ENCODE measurements around the gene VPS51.
"Not testable (repeated sequence)": the region's sequence is repeated elsewhere in the genome, so short reads cannot be mapped to it uniquely, and the experiment has no call there.

VPS51 gene

DNA sequence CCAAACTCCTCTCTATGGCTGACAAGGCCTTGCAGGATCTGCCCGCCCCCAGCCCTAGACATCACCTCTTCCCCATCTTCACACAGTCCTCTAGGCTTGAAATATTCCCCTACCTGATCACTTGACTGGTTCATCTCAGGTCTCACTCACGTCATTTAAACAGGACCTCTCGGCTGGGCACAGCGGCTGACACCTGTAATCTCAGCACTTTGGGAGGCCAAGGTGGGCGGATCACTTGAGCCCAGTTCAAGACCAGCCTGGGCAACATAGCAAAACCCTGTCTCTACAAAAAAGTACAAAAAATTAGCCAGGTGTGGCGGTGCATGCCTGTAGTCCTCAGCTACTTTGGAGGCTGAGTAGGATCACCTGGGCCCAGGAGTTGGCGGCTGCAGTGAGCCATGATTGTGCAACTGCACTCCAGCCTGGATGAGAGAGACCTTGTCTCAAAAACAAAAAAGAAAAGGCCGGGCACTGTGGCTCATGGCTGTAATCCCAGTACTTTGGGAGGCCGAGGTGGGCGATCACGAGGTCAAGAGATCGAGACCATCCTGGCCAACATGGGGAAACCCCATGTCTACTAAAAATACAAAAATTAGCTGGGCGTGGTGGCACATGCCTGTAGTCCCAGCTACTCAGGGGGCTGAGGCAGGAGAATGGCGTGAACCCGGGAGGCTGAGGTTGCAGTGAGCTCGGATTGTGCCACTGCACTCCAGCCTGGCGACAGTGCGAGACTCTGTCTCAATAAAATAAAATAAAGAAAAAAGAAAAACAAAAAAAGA, 23.1 kb downstream of the VPS51 start:
- not testable (repeated sequence) for DNase-seq

DNA sequence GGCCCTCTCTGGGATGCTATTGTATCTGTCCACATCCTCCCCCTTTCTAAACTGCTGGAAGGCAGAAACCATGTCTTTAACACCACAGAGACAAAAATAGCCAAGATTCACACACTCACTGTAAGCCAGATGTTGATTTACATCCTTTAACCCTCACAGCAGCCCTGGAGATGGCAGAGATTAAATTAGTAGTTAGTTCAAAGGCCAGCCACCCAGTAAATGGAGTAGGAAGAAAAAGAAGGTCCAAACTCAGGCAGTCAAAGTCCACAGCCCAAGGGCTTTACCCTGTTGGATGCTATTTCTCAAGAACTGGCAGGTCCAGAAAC, 23.6 kb downstream of the VPS51 start:
- DNase-seq = no peak

DNA sequence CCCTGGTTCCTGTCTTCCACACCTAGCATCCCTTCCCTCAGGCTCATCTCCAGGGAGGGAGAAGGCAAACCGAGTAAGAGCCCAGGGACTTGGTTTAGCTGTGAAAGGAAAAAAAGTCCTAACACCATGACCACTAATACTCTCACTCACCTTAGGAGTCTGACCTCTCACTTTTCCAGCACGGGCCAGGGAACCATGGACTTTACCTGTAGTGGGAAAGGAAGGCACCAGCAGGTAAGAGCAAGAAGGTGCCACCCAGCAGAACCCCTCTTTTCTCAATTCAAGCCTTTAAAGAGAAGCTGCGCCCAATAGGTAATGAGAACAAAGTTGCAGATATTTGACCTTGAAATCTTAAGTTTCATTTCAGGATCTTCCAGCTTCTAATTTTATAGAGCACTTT, 24.8 kb downstream of the VPS51 start:
- DNase-seq = no peak

DNA sequence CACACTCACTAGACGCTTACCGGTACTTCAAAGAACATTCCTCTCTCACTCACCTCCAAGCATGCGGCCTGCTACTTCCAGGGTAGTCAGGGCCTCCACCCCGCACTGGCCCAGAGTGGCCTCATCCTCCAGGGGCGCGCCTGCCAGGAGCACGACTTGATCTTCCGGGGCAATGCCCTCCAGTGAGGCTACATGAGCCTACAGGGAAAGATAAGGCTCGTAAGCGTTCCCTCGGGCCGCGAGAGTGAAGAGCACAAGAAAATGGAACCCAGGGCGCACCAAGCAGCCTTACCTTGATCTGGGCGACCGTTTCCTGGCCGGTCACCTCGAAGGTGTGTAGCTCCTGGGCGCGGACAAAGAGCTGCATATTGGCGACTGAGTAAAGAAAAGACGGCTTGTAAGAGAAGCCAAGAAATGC, 25.4 kb downstream of the VPS51 start:
- DNase-seq = no peak

DNA sequence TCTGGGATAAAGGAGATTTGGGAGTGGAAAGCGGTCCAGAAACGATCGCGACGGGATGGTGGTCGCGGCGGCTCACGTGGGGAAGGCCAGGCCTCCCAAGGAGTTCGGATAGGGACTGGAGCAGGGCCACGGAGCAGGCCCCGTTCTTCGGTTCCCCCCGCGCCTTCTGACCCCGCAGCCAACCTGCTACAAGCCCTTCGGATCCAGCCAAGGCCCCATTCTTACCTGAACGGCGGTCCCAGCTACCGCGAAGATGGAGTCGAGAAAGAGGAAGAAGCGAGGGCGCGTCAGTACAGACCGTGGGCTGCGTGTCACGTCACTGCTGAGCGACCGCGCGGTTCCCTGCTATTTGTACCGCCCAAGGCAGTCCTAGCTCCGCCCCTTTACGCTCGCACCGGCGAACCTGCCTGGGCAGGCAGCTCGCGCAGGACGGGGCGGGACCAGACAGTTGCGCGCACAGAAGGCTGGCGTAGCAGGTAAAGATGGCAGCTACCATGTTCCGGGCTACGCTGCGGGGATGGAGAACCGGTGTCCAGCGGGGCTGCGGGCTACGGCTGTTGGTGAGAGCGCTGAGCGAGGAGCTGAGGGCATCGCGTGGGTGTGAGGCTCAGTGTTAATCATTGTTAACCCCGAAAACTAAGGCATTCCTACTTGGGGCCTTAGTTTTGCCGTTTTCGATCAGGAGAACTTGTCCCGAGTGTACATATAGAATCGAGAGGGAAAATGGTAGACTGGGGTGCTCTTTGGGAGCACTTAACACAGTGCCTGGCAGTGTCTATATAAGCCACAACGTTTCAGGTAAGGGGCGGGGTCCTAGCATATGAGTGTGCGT, 26.1 kb downstream of the VPS51 start, which contains the start of the genes FAU and MRPL49:
TSS of gene FAU (minus strand) at position 270 of the 832 bp plus-strand sequence. CDS start 321 bp downstream, outside the sequence.
TSS of gene MRPL49 (plus strand) at position 457 of the 832 bp plus-strand sequence. CDS start at position 483, 26 bp downstream.
- peak; percentile 88 for DNase-seq

DNA sequence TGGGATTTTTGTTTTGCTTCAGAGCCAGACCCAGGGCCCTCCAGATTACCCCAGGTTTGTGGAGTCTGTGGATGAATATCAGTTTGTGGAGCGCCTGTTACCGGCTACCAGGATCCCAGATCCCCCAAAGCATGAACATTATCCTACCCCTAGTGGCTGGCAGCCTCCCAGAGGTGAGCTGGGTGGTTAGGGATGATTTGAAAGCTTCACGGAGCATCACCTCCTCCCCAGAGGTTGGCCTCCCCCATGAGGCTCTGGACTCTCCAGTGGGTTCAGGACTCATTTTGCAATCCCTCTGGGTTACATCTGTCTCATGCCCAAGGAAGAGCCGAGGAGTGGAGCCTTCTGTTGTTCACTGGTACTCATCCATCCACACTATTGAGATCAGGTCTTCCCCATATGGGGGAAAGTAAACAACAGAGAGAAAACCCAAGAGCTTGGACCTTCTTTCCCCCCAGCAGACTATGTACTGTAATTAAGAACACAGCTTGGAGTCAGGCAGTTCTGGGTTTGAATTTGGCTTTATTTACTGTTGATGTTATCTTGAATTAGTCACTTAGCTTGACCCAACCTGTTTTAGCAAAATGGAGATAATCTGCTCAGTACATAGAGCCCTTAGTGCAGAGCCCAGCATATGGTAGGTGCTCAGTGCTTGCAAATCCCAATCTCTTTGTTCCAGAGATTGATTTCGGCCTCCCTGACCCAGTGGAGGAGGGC, 28.6 kb downstream of the VPS51 start:
- no peak for DNase-seq

DNA sequence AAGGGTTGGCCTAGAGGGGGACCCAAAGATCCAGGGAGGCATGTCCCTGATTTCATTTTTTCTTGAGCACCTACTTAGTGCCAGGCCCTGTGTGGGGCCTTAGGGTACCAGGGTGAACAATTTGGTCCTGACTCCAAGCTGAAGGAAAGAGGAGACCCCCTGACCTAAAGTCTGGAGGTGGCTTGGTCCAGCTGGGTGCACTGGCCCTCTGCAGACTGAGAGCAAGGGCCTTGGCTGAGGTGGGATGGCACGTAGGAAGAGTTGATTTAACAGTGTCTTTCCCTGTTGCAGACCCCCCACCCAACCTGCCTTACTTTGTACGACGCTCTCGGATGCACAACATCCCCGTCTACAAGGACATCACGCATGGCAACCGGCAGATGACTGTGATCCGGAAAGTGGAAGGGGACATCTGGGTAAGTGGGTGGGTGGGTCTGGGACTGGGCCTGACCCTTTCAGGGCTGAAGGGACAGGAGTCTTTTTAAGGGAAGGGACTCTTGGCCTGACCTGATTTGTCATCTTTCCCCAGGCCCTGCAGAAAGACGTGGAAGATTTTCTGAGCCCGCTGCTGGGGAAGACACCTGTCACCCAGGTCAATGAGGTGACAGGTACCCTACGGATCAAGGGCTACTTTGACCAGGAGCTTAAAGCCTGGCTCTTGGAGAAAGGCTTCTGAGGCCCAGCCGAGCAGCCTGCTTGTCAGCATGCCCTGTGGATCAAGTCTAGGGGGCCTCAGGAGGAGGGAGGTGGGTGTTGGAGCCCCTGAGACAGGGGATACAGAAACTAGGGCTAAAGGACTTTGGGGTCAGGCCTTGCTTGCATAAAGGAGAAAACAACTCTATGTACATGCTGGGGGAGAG, 29.4 kb downstream of the VPS51 start:
- no peak for DNase-seq

DNA sequence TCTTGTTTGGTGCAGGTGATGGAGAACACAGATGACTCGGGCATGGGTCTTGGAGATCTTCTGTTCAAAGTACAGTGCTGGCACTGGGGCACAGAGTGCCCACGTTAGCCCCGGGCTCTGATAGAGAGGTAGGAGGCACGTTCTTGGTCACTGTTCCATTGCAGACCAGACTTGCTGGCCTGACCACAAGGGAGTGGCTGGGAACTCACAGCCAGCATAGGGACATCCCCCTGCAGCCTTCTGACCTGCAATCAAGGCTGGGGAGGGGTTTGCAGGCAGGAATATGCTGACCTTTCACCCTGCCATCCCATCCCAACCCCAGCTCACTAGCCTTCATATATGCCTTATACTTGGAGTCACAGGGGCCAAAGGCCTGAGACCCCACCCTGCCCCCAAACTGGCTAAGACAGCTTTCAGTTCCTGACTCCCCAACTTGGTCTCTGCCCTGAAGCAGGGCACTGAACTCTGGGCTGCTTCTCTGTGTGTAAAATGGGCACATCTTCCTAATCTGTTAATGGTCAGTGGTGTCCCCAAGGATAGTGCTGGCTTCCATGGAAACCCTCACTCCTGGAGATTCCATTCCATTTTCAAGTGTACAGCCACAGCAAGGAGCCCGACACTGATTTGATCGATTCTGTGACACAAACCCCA, 30.7 kb downstream of the VPS51 start:
- no peak for DNase-seq

DNA sequence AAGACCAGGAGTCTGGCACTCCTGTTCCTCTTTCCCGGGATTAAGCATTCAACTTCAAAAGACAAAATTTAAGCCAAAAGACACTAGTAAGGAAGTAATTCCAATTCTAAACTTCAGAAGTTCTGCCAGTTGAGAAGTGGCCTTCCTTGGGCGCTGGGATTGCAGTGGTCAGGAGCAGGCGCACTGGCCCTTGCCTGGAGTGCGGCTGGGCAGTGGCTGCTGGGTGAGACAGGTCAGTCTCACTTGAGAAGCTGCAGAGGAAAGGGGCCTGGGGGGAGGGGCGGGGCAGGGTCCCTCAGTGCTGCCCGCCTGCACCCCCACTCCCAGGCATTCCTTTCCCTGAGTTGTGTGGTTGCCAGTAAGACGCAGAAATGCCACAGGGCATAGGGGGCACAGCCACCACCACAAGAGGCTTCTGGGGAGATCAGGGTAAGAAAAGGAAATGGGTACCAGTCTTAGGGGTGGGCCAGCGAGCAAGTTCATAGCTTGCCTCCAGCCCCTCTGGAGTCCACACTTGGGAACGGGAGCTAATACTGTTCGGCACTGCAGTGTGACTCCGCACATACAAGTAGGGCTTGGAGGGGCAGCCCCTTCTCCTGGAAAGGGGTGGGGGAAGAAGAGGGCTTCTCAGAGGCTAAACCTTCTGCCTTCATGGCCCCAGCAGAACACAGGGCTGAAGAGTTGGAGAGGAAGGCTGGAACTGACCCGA, 31.6 kb downstream of the VPS51 start:
- DNase-seq = no peak

DNA sequence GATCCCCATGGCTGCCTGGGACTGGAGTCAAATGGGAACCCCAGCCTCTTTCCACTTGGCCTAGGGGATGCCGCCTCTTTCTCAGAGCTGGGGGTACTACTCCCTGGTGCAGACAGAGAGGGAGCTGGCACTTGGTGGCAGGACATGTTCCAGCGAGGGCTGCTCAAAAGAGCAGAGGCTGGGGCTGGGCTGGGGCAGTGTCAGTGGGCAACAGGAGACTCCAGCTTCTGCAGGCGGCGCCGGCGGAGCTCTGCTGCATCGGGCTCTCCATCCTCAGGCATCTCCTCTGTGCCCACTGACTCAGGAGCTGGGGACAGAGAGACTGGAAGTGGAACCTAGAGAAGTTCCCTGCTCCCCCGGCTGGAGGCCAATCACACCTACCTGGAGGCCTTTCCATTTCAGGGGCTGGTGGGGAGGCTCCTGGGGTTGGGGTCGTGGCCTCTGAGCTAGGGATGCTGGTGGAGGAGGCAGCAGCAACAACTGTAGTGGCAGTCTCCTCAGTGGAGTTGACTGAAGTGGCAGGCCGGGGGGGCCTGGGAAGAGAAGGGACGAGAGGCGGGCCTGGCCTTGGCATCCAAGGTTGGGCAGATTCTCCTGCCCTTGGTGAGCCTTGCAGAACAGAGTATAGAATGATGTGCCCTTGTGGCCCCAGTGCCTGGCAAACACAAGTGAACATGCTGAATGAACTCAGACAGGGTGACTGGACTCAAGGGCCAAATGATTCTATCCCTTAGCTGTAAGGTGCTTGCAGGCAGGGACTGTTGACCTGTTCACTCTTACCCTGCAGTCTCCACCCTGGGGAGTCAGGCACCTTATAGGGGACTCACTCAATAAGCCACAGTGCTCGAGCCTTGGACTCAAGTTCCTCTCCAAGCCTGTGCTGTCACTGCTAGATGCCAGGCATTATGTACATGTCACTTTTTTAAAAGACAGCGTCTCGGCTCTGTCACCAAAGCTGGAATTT, 32.5 kb downstream of the VPS51 start:
- no peak for DNase-seq

DNA sequence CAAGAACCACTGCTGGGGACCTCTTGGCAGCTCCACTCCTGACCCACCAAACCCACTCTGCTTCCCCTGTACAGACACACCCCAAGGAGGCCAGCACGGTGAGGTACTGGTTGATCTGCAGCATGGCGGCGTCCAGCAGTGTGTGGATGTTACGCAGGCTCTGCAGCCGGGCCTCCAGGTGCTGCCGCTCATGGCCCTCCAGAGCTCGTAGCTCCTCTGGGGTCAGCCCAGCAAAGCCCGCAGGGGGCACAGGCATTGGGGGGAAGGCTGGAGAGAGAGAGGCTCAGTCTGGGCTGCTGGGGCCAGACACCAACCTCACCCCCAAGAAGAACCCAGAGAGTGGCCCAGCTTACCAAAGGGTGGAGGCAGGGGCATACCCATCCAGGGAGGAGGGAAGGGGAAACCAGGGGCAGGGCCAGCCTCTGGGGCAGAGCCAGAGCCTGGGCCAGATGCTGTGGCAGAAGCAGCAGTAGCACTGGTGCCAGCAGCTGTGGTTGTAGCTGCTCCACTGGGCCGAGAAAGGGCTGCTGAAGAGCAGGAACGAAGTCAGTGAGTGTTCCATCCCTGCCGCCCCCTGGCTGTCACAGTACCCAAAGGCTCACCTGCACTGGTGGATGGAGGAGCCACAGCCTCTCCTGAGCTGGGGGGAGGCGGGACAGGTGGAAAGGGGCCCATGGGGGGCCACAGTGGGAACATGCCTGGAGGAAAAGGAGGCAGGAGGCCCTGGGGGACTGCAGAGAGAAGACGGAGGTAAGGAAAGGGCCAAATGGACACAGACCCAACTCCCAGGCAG, 33.8 kb downstream of the VPS51 start:
- no peak for DNase-seq

DNA sequence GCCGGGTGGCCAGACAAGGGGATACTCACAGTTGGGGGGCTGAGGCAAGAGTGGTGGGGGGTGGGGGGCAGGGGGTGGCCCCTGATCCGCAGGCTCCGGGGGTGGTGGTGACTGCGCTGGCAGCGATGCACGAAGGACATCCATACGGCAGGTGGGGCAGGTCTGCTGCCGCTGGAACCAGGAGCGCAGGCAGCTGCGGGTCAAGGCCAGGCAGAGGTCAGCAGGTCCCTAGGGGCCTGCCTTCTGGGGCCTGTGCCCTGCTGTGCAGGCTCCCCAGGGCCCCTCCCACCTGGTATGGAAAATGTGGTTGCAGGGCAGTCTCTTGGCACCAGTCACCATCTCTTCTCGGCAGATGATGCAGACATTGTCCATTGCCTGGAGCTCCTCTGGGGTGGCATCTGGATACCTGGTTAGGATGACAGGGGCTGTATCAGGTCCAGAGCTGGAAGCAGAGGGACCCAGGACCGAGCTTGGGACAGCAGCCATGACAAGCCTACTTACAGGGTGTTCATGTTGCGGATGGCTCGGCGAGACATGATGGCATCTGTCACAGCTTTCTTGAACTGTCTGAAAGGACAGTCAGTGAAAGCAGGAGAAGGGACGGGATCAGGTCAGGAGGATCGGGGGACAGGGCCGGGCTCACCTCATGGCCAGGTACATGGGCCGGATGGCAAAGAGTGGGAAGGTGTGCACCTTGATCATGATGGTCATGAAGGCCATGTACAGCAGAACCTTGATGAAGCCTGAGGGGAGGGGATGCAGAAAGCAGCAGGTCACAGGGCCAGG, 34.8 kb downstream of the VPS51 start:
- DNase-seq = no peak

DNA sequence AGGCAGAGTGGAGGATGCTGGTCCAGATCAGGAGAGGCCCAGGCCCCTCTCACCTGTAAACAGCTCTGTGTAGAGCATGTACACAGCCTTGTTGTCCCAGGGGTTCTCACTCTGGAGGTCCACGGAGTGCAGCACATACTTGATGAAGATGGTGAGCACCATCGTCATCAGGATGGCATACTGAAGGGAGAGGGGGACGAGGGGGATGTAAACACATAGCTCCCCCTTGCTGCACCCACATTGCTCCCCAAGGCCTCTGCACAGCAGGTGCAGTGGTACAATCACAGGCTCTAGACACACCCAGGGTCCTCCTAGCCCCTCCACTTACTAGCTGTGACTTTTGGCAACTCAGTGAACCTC, 35.4 kb downstream of the VPS51 start:
- DNase-seq = no peak

DNA sequence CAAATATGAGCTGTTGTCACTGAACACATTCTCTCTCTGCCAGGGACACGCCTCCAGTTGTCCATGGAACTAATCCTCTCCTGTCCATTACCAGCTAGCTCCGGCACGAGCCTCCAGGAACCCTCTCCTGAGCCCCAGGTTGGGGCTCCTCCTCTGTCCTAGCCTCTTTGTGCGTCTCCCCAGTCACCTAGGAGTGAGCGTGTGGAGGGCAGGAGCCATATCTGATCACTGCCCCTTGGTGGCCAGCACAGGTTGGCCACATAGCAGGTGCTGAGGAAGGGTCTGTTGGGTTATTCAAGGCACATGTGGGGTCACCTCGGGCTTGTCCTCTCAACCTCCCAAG, 35.9 kb downstream of the VPS51 start:
- DNase-seq = no peak

DNA sequence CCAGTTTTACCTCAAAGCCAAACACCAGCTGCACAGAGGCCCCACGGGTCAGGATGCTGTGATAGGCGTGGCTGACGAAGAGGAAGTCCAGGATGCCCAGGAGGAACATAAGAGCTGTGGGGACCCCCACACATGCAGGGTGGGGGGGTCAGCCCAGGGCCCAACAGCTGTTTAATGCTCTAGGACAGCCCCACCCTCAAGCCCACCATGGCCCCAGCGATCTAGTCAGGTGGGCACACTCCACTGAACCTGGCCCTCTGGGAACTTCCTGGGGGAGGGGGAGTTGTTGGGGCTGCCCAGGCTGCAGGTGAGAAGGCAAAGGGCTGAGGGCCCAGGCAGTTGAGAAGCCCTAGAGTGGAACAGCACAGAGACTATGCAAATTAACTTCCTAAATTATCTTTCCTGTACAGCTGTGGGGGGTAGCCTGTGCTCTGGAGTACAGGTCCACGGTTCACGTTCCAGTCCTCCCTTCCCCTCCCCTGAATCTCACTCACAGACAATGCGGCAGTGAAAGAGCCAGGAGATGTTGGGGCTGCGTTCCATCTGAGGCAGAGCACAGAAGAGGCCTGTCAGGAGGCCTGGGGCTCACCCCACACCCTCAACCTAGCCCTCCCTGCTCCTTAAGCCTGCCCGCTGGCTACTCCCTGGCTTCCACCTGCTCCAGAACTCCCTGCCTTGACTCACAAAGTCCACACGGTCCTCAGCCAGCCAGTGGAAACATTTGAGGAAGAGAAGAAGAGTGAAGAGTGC, 36.4 kb downstream of the VPS51 start:
- DNase-seq = no peak

DNA sequence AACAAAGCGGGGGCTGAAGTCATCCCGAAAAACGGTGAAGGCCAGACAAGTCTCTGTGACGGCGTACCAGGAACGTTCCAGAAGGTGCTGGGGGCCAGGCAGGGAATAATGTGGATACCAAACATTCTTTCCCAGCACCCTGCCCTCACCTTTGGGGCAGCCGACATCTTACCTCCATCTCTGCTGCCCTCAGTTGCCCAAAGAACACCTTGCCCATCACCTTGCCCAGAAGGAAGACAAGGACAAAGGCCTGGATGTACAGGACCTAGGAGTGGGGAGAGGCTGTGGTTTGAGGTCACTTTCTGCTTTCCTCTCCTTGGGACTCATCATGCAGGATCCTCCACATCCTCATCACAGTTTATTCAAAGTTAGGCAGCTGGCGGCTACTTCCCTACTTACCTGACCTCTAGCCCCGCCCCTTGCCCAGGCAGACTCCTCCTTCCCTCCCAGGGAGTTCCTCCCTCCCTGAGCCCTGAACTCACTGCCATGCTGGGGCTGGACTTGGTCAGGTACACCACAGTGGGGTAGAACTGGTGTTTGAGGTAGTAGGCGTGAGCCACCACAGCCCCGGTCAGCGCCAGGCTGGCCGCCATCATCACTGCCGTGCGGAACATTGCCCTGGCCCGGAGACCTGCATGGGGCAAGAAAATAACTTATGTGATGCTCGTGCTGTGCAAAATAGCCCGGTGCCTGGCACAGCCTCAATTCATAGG, 37.1 kb downstream of the VPS51 start:
- no peak for DNase-seq

DNA sequence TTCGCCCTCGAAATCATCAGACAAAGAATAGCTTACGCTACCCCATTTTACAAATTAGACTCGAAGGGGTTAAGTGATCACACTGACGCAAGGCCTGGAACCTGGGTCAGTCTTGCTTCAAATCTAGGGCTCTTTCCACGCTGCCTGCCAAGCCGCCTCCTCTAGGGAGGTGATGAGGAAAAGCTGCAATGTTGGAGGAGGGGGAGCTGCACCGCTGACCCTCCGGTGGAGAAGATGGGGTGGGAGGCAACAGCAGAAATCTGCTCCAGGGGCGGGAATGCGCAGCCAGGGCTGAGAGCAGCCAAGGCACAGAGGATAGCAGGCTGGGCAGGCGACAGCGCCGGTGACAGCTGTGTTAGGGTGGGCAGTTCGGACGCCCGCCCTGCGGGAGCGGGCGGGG, 37.7 kb downstream of the VPS51 start:
- DNase-seq = no peak
